Muscle layer of colon (tissue), 2 donors: Measurements from ENCODE around the gene ELP5.

Experiments used
- H3K27ac ChIP-seq: one replicate; pipeline ENCODE4 v1.7.0; 2013; ENCODE audit warnings: low read depth, mild to moderate bottlenecking, low read length, moderate library complexity
- H3K27me3 ChIP-seq, 2 donors: one replicate each; pipeline ENCODE4 v1.7.0; 2013; ENCODE audit warnings: low read length in 2 of 2, mild to moderate bottlenecking in 2 of 2; ENCODE audit not compliant: insufficient read depth in 2 of 2, control insufficient read depth in 1 of 2
- H3K36me3 ChIP-seq: one replicate; pipeline ENCODE4 v1.7.0; 2013; ENCODE audit warnings: mild to moderate bottlenecking, low read length; ENCODE audit not compliant: insufficient read depth
- H3K4me1 ChIP-seq: one replicate; pipeline ENCODE4 v1.7.0; 2013; ENCODE audit warnings: mild to moderate bottlenecking, low read length; ENCODE audit not compliant: insufficient read depth
- H3K4me3 ChIP-seq, 2 donors: one replicate each; pipeline ENCODE4 v1.7.0; 2013; ENCODE audit warnings: low read length in 2 of 2, low read depth in 1 of 2, mild to moderate bottlenecking in 1 of 2, moderate library complexity in 1 of 2
- H3K9ac ChIP-seq: one replicate; pipeline ENCODE4 v1.7.0; 2013; ENCODE audit warnings: low read length
- H3K9me3 ChIP-seq: one replicate; pipeline ENCODE4 v1.7.0; 2013; ENCODE audit warnings: mild to moderate bottlenecking, low read length
- donor health status: abdominal sarcoma.
- donor health status: Adenocarcinoma of cecum.

ELP5 gene

GRCh38 chr17:7229504-7229903, 22.5 kb upstream of the ELP5 start:
- H3K9ac ChIP-seq, result no peak overlapping the region
- H3K27ac ChIP-seq, result no peak overlapping the region
- no peaks in the 10 kb centered on the region for H3K27me3 ChIP-seq
- H3K9me3 ChIP-seq, result no peaks in the 10 kb centered on the region
- no peak overlapping the region for H3K4me3 ChIP-seq
- peaks cover 19% of the 10 kb centered on the region for H3K4me1 ChIP-seq
- H3K36me3 ChIP-seq, result peaks cover 57% of the 10 kb centered on the region

- H3K9ac ChIP-seq, result no peak overlapping the region
- no peaks in the 10 kb centered on the region for H3K27me3 ChIP-seq
- H3K4me3 ChIP-seq, result no peak overlapping the region
- H3K9me3 ChIP-seq, result no peaks in the 10 kb centered on the region
- H3K27ac ChIP-seq, result no peak overlapping the region
- peaks cover 57% of the 10 kb centered on the region for H3K36me3 ChIP-seq
- peaks cover 33% of the 10 kb centered on the region for H3K4me1 ChIP-seq
These were observed 19.9 kb upstream of the ELP5 start for GRCh38 chr17:7232114-7232513.

- peak overlapping the region; percentile 51 to 75 for H3K4me3 ChIP-seq
- peak overlapping the region; percentile 23 for H3K9ac ChIP-seq
- H3K27me3 ChIP-seq, result no peaks in the 10 kb centered on the region
- peaks cover 37% of the 10 kb centered on the region for H3K4me1 ChIP-seq
- peak overlapping the region; percentile 87 for H3K27ac ChIP-seq
- H3K9me3 ChIP-seq, result no peaks in the 10 kb centered on the region
- H3K36me3 ChIP-seq, result peaks cover 41% of the 10 kb centered on the region
These were observed 18.3 kb upstream of the ELP5 start for GRCh38 chr17:7233701-7234082.

- H3K9me3 ChIP-seq, result no peaks in the 10 kb centered on the region
- H3K4me1 ChIP-seq, result peaks cover 37% of the 10 kb centered on the region
- H3K4me3 ChIP-seq, result peak within 1 kb of the TSS; percentile 51 to 75
- peaks cover 35% of the 10 kb centered on the region for H3K36me3 ChIP-seq
- H3K27ac ChIP-seq, result peak within 1 kb of the TSS; percentile 87
- peak within 1 kb of the TSS; percentile 23 for H3K9ac ChIP-seq
- H3K27me3 ChIP-seq, result no peaks in the 10 kb centered on the region
These were observed 17.7 kb upstream of the ELP5 start, which contains the start of gene DVL2 for GRCh38 chr17:7234083-7234951. Gene DVL2 (minus strand): TSS chr17:7234517. CDS start chr17:7234262, 255 bp downstream.

GRCh38 chr17:7235693-7236665, 16.0 kb upstream of the ELP5 start:
- no peak overlapping the region for H3K9ac ChIP-seq
- H3K27ac ChIP-seq, result no peak overlapping the region
- no peaks in the 10 kb centered on the region for H3K27me3 ChIP-seq
- peaks cover 30% of the 10 kb centered on the region for H3K36me3 ChIP-seq
- H3K4me1 ChIP-seq, result peaks cover 50% of the 10 kb centered on the region
- no peaks in the 10 kb centered on the region for H3K9me3 ChIP-seq
- H3K4me3 ChIP-seq, result no peak overlapping the region

DNA sequence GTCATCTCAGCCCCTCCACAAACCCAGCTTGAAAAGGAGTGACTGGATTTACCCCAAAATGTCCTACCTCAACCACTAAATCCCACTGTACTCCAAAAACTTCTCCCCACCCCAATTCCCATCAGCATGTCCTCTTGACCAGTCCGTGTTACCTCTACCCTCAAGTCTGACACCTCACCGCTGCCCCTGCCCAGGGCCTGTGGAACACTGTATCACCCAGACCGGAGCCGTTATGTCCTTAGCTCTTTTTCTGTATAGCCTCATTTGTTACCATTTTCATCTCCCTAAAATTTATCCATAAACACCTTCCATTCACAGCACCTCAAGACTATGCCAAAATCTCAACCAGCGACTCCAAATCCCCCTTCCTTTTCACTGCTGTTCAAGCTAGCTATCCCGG, 15.2 kb upstream of the ELP5 start:
- peaks cover 37% of the 10 kb centered on the region for H3K36me3 ChIP-seq
- peak overlapping the region; percentile 87 for H3K27ac ChIP-seq
- no peaks in the 10 kb centered on the region for H3K9me3 ChIP-seq
- no peaks in the 10 kb centered on the region for H3K27me3 ChIP-seq
- peaks cover 54% of the 10 kb centered on the region for H3K4me1 ChIP-seq
- H3K9ac ChIP-seq, result no peak overlapping the region
- H3K4me3 ChIP-seq, result no peak overlapping the region

GRCh38 chr17:7237266-7237760, 14.7 kb upstream of the ELP5 start:
- H3K9me3 ChIP-seq, result no peaks in the 10 kb centered on the region
- H3K4me1 ChIP-seq, result peaks cover 49% of the 10 kb centered on the region
- peak overlapping the region; percentile 30 to 53 for H3K4me3 ChIP-seq
- H3K9ac ChIP-seq, result no peak overlapping the region
- H3K27ac ChIP-seq, result peak overlapping the region; percentile 87
- H3K27me3 ChIP-seq, result no peaks in the 10 kb centered on the region
- H3K36me3 ChIP-seq, result peaks cover 37% of the 10 kb centered on the region

- Histone ChIP-seq H3K9ac (no peak overlapping the region), H3K27me3 (no peaks in the 10 kb centered on the region), H3K4me3 (peak overlapping the region; percentile 30 to 53), H3K9me3 (no peaks in the 10 kb centered on the region), H3K27ac (peak overlapping the region; percentile 87), H3K4me1 (peaks cover 43% of the 10 kb centered on the region), H3K36me3 (peaks cover 37% of the 10 kb centered on the region)
These were observed 14.1 kb upstream of the ELP5 start for GRCh38 chr17:7237761-7238419.

DNA sequence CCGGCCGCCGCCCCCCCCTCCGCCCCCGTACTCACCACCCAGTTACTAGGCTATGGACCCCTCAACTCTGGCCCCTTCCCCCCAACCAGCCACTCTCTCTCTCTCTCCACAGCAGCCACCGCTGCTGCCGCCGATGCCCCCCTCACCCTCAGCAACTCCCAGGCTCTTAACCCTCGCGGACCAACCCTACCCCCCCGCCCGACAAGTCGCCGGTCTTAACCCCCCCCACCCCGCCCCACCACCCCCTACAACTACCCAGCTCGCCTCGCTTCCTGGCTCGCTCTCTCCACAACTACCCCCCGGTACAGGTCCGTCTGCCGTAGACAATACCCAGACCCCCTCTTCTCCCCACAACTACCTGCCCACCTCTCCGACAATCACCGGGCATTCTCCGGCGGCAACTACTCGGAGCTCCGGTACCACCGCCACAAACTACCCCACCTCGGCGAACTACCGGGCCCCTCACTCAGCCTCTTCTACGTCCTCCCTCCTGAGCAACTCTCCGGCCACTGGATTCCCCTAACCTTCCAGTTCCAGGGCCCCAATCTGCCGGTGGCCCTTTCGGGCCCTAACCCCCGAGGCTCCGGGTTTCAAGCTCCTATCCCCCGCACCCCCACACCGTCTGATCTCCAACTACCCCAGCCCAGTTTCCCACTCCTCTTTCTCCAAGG, 13.5 kb upstream of the ELP5 start:
- peak overlapping the region; percentile 97 for H3K9ac ChIP-seq
- H3K36me3 ChIP-seq, result peaks cover 37% of the 10 kb centered on the region
- no peaks in the 10 kb centered on the region for H3K9me3 ChIP-seq
- H3K4me3 ChIP-seq, result peak overlapping the region; percentile 90 to 99
- H3K4me1 ChIP-seq, result peaks cover 42% of the 10 kb centered on the region
- H3K27me3 ChIP-seq, result no peaks in the 10 kb centered on the region
- H3K27ac ChIP-seq, result peak overlapping the region; percentile 98

- peak within 1 kb of the TSS; percentile 97 for H3K9ac ChIP-seq
- H3K27ac ChIP-seq, result peak within 1 kb of the TSS; percentile 98
- peaks cover 43% of the 10 kb centered on the region for H3K4me1 ChIP-seq
- peak within 1 kb of the TSS; percentile 90 to 99 for H3K4me3 ChIP-seq
- H3K9me3 ChIP-seq, result no peaks in the 10 kb centered on the region
- H3K27me3 ChIP-seq, result no peaks in the 10 kb centered on the region
- H3K36me3 ChIP-seq, result peaks cover 43% of the 10 kb centered on the region
These were observed 12.7 kb upstream of the ELP5 start, which contains the start of gene PHF23 for GRCh38 chr17:7239091-7240027. Gene PHF23 (minus strand): TSS chr17:7239457. CDS start chr17:7239279, 178 bp downstream.
